ENCODE results near the gene MB21D2.
A peak's percentile ranks its signal among the peaks of the same experiment; 100 is the strongest.

Gene MB21D2

GRCh38 chr3:192897005-192897404 is 20.7 kb downstream of the MB21D2 start:
- H3K36me3 ChIP-seq (replicated peaks), result no peaks in the 10 kb centered on the region
- H3K27ac ChIP-seq, result no peak overlapping the region
- no peak for DNase-seq
- H3K27me3 ChIP-seq (replicated peaks), result no peaks in the 10 kb centered on the region
- H3K4me3 ChIP-seq (ENCODE audit: low read depth, low read length), result no peak overlapping the region
- in situ Hi-C loops (cut with HindIII; ENCODE audit: low pct_ligation_motif_present, low sequenced_read_pairs), result no loop called here
- TF ChIP-seq CTCF (IDR thresholded peaks at IDR 0.05; ENCODE audit: low read depth, low read length, missing control alignments), result no peak

GRCh38 chr3:192896208-192896607 is 21.4 kb downstream of the MB21D2 start:
- no peak for DNase-seq
- in situ Hi-C loops (cut with HindIII; ENCODE audit: low pct_ligation_motif_present, low sequenced_read_pairs), result no loop called here
- Histone ChIP-seq H3K4me3 (ENCODE audit: low read depth, low read length) (no peak overlapping the region), H3K27me3 (replicated peaks) (no peaks in the 10 kb centered on the region), H3K36me3 (replicated peaks) (no peaks in the 10 kb centered on the region), H3K27ac (no peak overlapping the region)
- no peak for TF ChIP-seq CTCF (IDR thresholded peaks at IDR 0.05; ENCODE audit: low read depth, low read length, missing control alignments)

GRCh38 chr3:192894676-192895075 is 23.0 kb downstream of the MB21D2 start:
- TF ChIP-seq CTCF (IDR thresholded peaks at IDR 0.05; ENCODE audit: low read depth, low read length, missing control alignments), result no peak
- H3K27me3 ChIP-seq (replicated peaks), result no peaks in the 10 kb centered on the region
- no peak for DNase-seq
- no peak overlapping the region for H3K4me3 ChIP-seq (ENCODE audit: low read depth, low read length)
- no peaks in the 10 kb centered on the region for H3K36me3 ChIP-seq (replicated peaks)
- no peak overlapping the region for H3K27ac ChIP-seq
- in situ Hi-C loops (cut with HindIII; ENCODE audit: low pct_ligation_motif_present, low sequenced_read_pairs), result no loop called here

GRCh38 chr3:192892981-192893700 is 24.5 kb downstream of the MB21D2 start:
- Histone ChIP-seq H3K27me3 (replicated peaks) (no peaks in the 10 kb centered on the region), H3K36me3 (replicated peaks) (no peaks in the 10 kb centered on the region), H3K27ac (peak overlapping the region; percentile 90), H3K4me3 (ENCODE audit: low read depth, low read length) (peak overlapping the region; percentile 37)
- in situ Hi-C loops (cut with HindIII; ENCODE audit: low pct_ligation_motif_present, low sequenced_read_pairs), result no loop called here
- DNase-seq, result peak; percentile 95
- no peak for TF ChIP-seq CTCF (IDR thresholded peaks at IDR 0.05; ENCODE audit: low read depth, low read length, missing control alignments)

GRCh38 chr3:192890347-192891335 is 27.0 kb downstream of the MB21D2 start:
- Histone ChIP-seq H3K27ac (peak overlapping the region; percentile 94), H3K27me3 (replicated peaks) (no peaks in the 10 kb centered on the region), H3K4me3 (ENCODE audit: low read depth, low read length) (no peak overlapping the region), H3K36me3 (replicated peaks) (no peaks in the 10 kb centered on the region)
- in situ Hi-C loops (cut with HindIII; ENCODE audit: low pct_ligation_motif_present, low sequenced_read_pairs), result no loop called here
- no peak for DNase-seq
- TF ChIP-seq CTCF (IDR thresholded peaks at IDR 0.05; ENCODE audit: low read depth, low read length, missing control alignments), result no peak

Data from brain microvascular endothelial cell (primary cell).